IMR-90 (cell line): ENCODE data around the gene SNTG2. TPM values are rescaled to one million over a fixed set of nuclear protein-coding genes. Genes with fewer than 3 reads are reported as not detected.

ENCODE experiments used
- ATAC-seq: fragments of 200-7000 bp; cut with Tn5 transposase; 2 replicates; pipeline ENCODE4 v1.9.1; 2020; ENCODE audit warnings: low read depth, mild to moderate bottlenecking, moderate library complexity
- BruUV-seq: library from RNA; stranded (reverse); fragments of 400-500 nt; replicated peaks from 2 replicates; lab custom pipeline; 2021; lab: Mats Ljungman, UMichigan
- CTCF ChIA-PET: fragments of 300-600 bp; formaldehyde crosslinking; extraction: SDS; loops from one replicate; lab custom pipeline; 2021; ENCODE audit warnings: antibody characterized with exemption; lab: Yijun Ruan, JAX
- POLR2A ChIA-PET: fragments of 300-600 bp; sonication (Branson Sonifier 250); formaldehyde crosslinking; loops from one replicate; lab custom pipeline; 2022; ENCODE audit warnings: antibody characterized with exemption; ENCODE audit not compliant: unreplicated experiment; lab: Charles Lee
- DNase-seq: peaks from one replicate; pipeline ENCODE4 v3.0.0; 2013
- H2AFZ ChIP-seq: replicated peaks from 2 replicates; pipeline ENCODE3; 2013; ENCODE audit warnings: low read length, mild to moderate bottlenecking; ENCODE audit not compliant: poor library complexity
- H2AK5ac ChIP-seq: 2 replicates; pipeline ENCODE4 v1.6.1; 2013; ENCODE audit warnings: low read depth, low read length, inconsistent platforms
- H2AK9ac ChIP-seq: replicated peaks from 2 replicates; pipeline ENCODE3; 2013; ENCODE audit warnings: mild to moderate bottlenecking, low read depth, low read length, moderate library complexity; ENCODE audit not compliant: poor library complexity
- H2BK120ac ChIP-seq: 2 replicates; pipeline ENCODE4 v1.6.1; 2013; ENCODE audit warnings: low read depth, low read length, inconsistent platforms
- H2BK15ac ChIP-seq: 3 replicates; pipeline ENCODE4 v1.6.1; 2013; ENCODE audit warnings: low read depth, low read length, inconsistent platforms
- H2BK20ac ChIP-seq: 2 replicates; pipeline ENCODE4 v1.6.1; 2013; ENCODE audit warnings: low read depth, mild to moderate bottlenecking, inconsistent platforms, low read length, moderate library complexity
- H2BK5ac ChIP-seq: 2 replicates; pipeline ENCODE4 v1.6.1; 2013; ENCODE audit warnings: mild to moderate bottlenecking, low read depth, low read length, inconsistent platforms; ENCODE audit not compliant: poor library complexity, severe bottlenecking
- H3K14ac ChIP-seq: replicated peaks from 2 replicates; pipeline ENCODE4 v1.6.1; 2013; ENCODE audit warnings: low read depth, low read length, inconsistent platforms
- H3K18ac ChIP-seq: 2 replicates; pipeline ENCODE4 v1.6.1; 2013; ENCODE audit warnings: low read depth, low read length, control low read depth
- H3K23ac ChIP-seq: 2 replicates; pipeline ENCODE4 v1.6.1; 2013; ENCODE audit warnings: low read depth, low read length, inconsistent platforms
- H3K27ac ChIP-seq: 2 replicates; pipeline ENCODE4 v1.5.1; 2013; ENCODE audit warnings: mild to moderate bottlenecking, control low read depth, low read length; ENCODE audit not compliant: insufficient read depth
- H3K27me3 ChIP-seq: 2 replicates; pipeline ENCODE4 v1.6.1; 2013; ENCODE audit warnings: low read length; ENCODE audit not compliant: control insufficient read depth, insufficient read depth
- H3K36me3 ChIP-seq: 2 replicates; pipeline ENCODE4 v1.6.1; 2013; ENCODE audit warnings: low read length, mixed read lengths; ENCODE audit not compliant: control insufficient read depth, insufficient read depth
- H3K4ac ChIP-seq: 2 replicates; pipeline ENCODE4 v1.6.1; 2013; ENCODE audit warnings: low read depth, low read length, inconsistent platforms
- H3K4me1 ChIP-seq: 2 replicates; pipeline ENCODE4 v1.6.1; 2013; ENCODE audit warnings: low read length, mixed read lengths; ENCODE audit not compliant: control insufficient read depth, insufficient read depth
- H3K4me2 ChIP-seq: 2 replicates; pipeline ENCODE4 v1.6.1; 2013; ENCODE audit warnings: low read depth, mild to moderate bottlenecking, control low read depth, low read length, moderate library complexity
- H3K4me3 ChIP-seq: 2 replicates; pipeline ENCODE4 v1.5.1; 2013; ENCODE audit warnings: low read depth, mild to moderate bottlenecking, control low read depth, low read length, moderate library complexity; ENCODE audit not compliant: insufficient read depth
- H3K56ac ChIP-seq: 2 replicates; pipeline ENCODE4 v1.6.1; 2013; ENCODE audit warnings: low read length, inconsistent platforms; ENCODE audit not compliant: insufficient read depth; ENCODE audit errors: extremely low read depth
- H3K79me1 ChIP-seq, 2 experiments: 2 replicates each; pipeline ENCODE4 v1.6.1; 2013; ENCODE audit warnings: low read length in 2 of 2, inconsistent platforms in 1 of 2, low read depth in 1 of 2
- H3K9ac ChIP-seq: 2 replicates; pipeline ENCODE4 v1.6.1; 2013; ENCODE audit warnings: low read depth, low read length, control low read depth
- H3K9me1 ChIP-seq: 2 replicates; pipeline ENCODE4 v1.6.1; 2013; ENCODE audit warnings: low read length, inconsistent platforms; ENCODE audit not compliant: insufficient read depth
- H3K9me3 ChIP-seq: 2 replicates; pipeline ENCODE4 v1.6.1; 2013; ENCODE audit warnings: low read length; ENCODE audit not compliant: control insufficient read depth, insufficient read depth
- H4K20me1 ChIP-seq: 2 replicates; pipeline ENCODE4 v1.6.1; 2013; ENCODE audit warnings: low read length, inconsistent platforms; ENCODE audit not compliant: insufficient read depth
- H4K5ac ChIP-seq: 2 replicates; pipeline ENCODE4 v1.6.1; 2013; ENCODE audit warnings: mild to moderate bottlenecking, low read depth, low read length, control low read depth
- H4K8ac ChIP-seq, 2 experiments: 2 replicates each; pipeline ENCODE4 v1.6.1; 2013; ENCODE audit warnings: low read depth in 2 of 2, low read length in 2 of 2, control low read depth in 1 of 2, inconsistent platforms in 1 of 2
- H4K91ac ChIP-seq: 2 replicates; pipeline ENCODE4 v1.6.1; 2013; ENCODE audit warnings: low read depth, low read length, inconsistent platforms; ENCODE audit not compliant: insufficient read depth
- BHLHE40 ChIP-seq: fragments of 150-350 bp; IDR thresholded peaks from 2 replicates; pipeline ENCODE4 v1.6.1; 2016; ENCODE audit warnings: mild to moderate bottlenecking, low read depth, low read length
- CEBPB ChIP-seq: IDR thresholded peaks from 2 replicates; pipeline ENCODE4 v1.6.1; 2012; ENCODE audit warnings: low read depth, low read length, improper control_type of control experiment
- CHD1 ChIP-seq: IDR thresholded peaks from 2 replicates; pipeline ENCODE4 v1.6.1; 2012; ENCODE audit warnings: low read depth, low read length, improper control_type of control experiment
- CTCF ChIP-seq: conservative IDR thresholded peaks from 2 replicates; pipeline ENCODE4 v1.5.1; 2012; ENCODE audit warnings: mild to moderate bottlenecking, low read depth, low read length, improper control_type of control experiment
- ELK1 ChIP-seq: fragments of 150-350 bp; IDR thresholded peaks from 2 replicates; pipeline ENCODE4 v1.6.1; 2016; ENCODE audit warnings: low read depth, mild to moderate bottlenecking, low read length, moderate library complexity, borderline replicate concordance
- FOS ChIP-seq: fragments of 150-350 bp; IDR thresholded peaks from 2 replicates; pipeline ENCODE4 v1.6.1; 2016; ENCODE audit warnings: low read depth, low read length
- MAZ ChIP-seq: IDR thresholded peaks from 2 replicates; pipeline ENCODE4 v1.6.1; 2012; ENCODE audit warnings: low read depth, mild to moderate bottlenecking, low read length, improper control_type of control experiment, moderate library complexity, borderline replicate concordance
- MXI1 ChIP-seq: IDR thresholded peaks from 2 replicates; pipeline ENCODE4 v1.6.1; 2012; ENCODE audit warnings: low read depth, mild to moderate bottlenecking, low read length, moderate library complexity, borderline replicate concordance
- POLR2A ChIP-seq: IDR thresholded peaks from 2 replicates; pipeline ENCODE4 v1.6.1; 2012; ENCODE audit warnings: mild to moderate bottlenecking, low read depth, low read length
- RAD21 ChIP-seq: IDR thresholded peaks from 2 replicates; pipeline ENCODE4 v1.6.1; 2012; ENCODE audit warnings: low read length, improper control_type of control experiment
- RCOR1 ChIP-seq: IDR thresholded peaks from 2 replicates; pipeline ENCODE4 v1.6.1; 2012; ENCODE audit warnings: mild to moderate bottlenecking, low read length, improper control_type of control experiment; ENCODE audit not compliant: insufficient replicate concordance
- RFX5 ChIP-seq: IDR thresholded peaks from 2 replicates; pipeline ENCODE4 v1.8.0; 2012; ENCODE audit warnings: low read depth, mild to moderate bottlenecking, low read length, moderate library complexity
- USF2 ChIP-seq: fragments of 150-350 bp; IDR thresholded peaks from 2 replicates; pipeline ENCODE4 v1.6.1; 2017; ENCODE audit warnings: mild to moderate bottlenecking, antibody characterized with exemption, low read length, low read depth
- WGBS, 2 experiments: methylation state at CpG; one replicate each; pipeline versions ENCODE4 v1.1.5 to v1.1.7; 2013; ENCODE audit warnings: missing lambda C conversion rate in 2 of 2; ENCODE audit not compliant: insufficient read length in 1 of 2; ENCODE audit errors: extremely low coverage in 2 of 2; 5-methylcytosine and 5-hydroxymethylcytosine counted together
- dilution Hi-C: fragments of 300-500 bp; cut with HindIII; formaldehyde crosslinking; loops from one replicate; pipeline ENCODE4 v1.14.3; 2018; ENCODE audit warnings: low sequenced_read_pairs; ENCODE audit not compliant: unreplicated experiment
- in situ Hi-C: fragments of 300-500 bp; cut with MboI; formaldehyde crosslinking; loops from 3 replicates; pipeline ENCODE4 v1.14.3; 2019; ENCODE audit warnings: low sequenced_read_pairs, inconsistent platforms, mixed read lengths
- intact Hi-C: fragments of 100-400 bp; cut with micrococcal nuclease; formaldehyde crosslinking; loops from 2 replicates; pipeline ENCODE4 v1.10.0; 2022
- polyA plus RNA-seq, 3 experiments: library from polyadenylated mRNA; depleted of rRNA; stranded (reverse); fragments of >200 nt; gene quantifications; 2 replicates each; pipeline ENCODE4 v1.2.3, GENCODE V29; 2012; ENCODE audit warnings: low replicate concordance in 1 of 3
- total RNA-seq: library from RNA; depleted of rRNA; stranded (reverse); fragments of >200 nt; gene quantifications from 2 replicates; pipeline ENCODE4 v1.2.3, GENCODE V29; 2012

The SNTG2 gene
- total and polyA plus RNA-seq, 2 of the 4 experiments (the other 2 are of a cell fraction) = under 0.01 to 0.17 TPM

GRCh38 chr2:985317-985898 lies 34.8 kb downstream of the SNTG2 start:
- Histone ChIP-seq H2AK5ac (no peak overlapping the region), H4K91ac (no peak overlapping the region), H3K4me1 (no peaks in the 10 kb centered on the region), H2AFZ (no peak overlapping the region), H4K8ac (no peak overlapping the region), H3K9me1 (no peaks in the 10 kb centered on the region), H3K36me3 (no peaks in the 10 kb centered on the region), H3K9ac (no peak overlapping the region), H3K9me3 (peaks cover 12% of the 10 kb centered on the region; the same call in 1 of the 2 replicates), H4K20me1 (no peaks in the 10 kb centered on the region), H2AK9ac (no peak overlapping the region), H2BK5ac (no peak overlapping the region), H2BK15ac (no peak overlapping the region), H3K4me3 (no peak overlapping the region), H3K4me2 (no peak overlapping the region), H2BK120ac (no peak overlapping the region), H3K18ac (no peak overlapping the region), H3K23ac (no peak overlapping the region), H3K27me3 (no peaks in the 10 kb centered on the region), H2BK20ac (no peak overlapping the region), H3K79me1 (no peaks in the 10 kb centered on the region), H3K56ac (no peak overlapping the region), H4K5ac (no peak overlapping the region), H3K27ac (no peak overlapping the region), H3K4ac (no peak overlapping the region), H3K14ac (no peak overlapping the region)
- dilution Hi-C loops (no loop called here), intact Hi-C loops (no loop called here), in situ Hi-C loops (no loop called here)
- DNase-seq (no peak), ATAC-seq (no peak)
- no CpG with 5 or more reads among the region's 7 CpGs for WGBS, 2 experiments
- TF ChIP-seq USF2 = no peak
- TF ChIP-seq BHLHE40 = no peak
- no peak for TF ChIP-seq MXI1
- TF ChIP-seq RAD21 = no peak
- TF ChIP-seq FOS = no peak
- no peak for TF ChIP-seq RCOR1
- TF ChIP-seq RFX5 = no peak
- TF ChIP-seq CTCF = no peak
- no peak for TF ChIP-seq POLR2A
- no peak for TF ChIP-seq ELK1
- TF ChIP-seq CHD1 = no peak
- TF ChIP-seq CEBPB = no peak
- no peak for TF ChIP-seq MAZ
- no TSS peak for BruUV-seq
- ChIA-PET CTCF (interaction anchor here (0.6 to 0.7 kb wide), 2 partner anchors 21 to 32 kb away, joined by 4 to 6 read pairs; no protein-coding TSS in a partner anchor), POLR2A (interaction anchor here (0.5 kb wide), 1 partner anchor 29 kb away, joined by 3 read pairs; no protein-coding TSS in a partner anchor)
